GM12801 (cell line): ENCODE results near the gene GSPT1.
A peak's percentile ranks its signal among the peaks of the same experiment; 100 is the strongest.
"Not testable (repeated sequence)": the region's sequence is repeated elsewhere in the genome, so short reads cannot be mapped to it uniquely, and the experiment has no call there.

Experiments
- CTCF ChIP-seq: IDR thresholded peaks from one replicate; pipeline ENCODE4 v1.5.1; 2011; ENCODE audit warnings: control low read depth; ENCODE audit not compliant: insufficient read length; ENCODE audit errors: extremely low read depth

Gene GSPT1

GRCh38 chr16:11950388-11950787 lies 34.6 kb upstream of the GSPT1 start:
- no peak for TF ChIP-seq CTCF

GRCh38 chr16:11949527-11949926 lies 33.8 kb upstream of the GSPT1 start:
- TF ChIP-seq CTCF: peak; percentile 76

GRCh38 chr16:11948819-11949218 lies 33.1 kb upstream of the GSPT1 start:
- no peak for TF ChIP-seq CTCF

GRCh38 chr16:11946433-11946832 lies 30.7 kb upstream of the GSPT1 start:
- TF ChIP-seq CTCF: no peak

GRCh38 chr16:11941945-11942344 lies 26.2 kb upstream of the GSPT1 start, which contains the start of gene NPIPB2:
NPIPB2 (minus strand) TSS chr16:11942045; CDS start chr16:11942045, 0 bp downstream.
- TF ChIP-seq CTCF: not testable (repeated sequence)

DNA sequence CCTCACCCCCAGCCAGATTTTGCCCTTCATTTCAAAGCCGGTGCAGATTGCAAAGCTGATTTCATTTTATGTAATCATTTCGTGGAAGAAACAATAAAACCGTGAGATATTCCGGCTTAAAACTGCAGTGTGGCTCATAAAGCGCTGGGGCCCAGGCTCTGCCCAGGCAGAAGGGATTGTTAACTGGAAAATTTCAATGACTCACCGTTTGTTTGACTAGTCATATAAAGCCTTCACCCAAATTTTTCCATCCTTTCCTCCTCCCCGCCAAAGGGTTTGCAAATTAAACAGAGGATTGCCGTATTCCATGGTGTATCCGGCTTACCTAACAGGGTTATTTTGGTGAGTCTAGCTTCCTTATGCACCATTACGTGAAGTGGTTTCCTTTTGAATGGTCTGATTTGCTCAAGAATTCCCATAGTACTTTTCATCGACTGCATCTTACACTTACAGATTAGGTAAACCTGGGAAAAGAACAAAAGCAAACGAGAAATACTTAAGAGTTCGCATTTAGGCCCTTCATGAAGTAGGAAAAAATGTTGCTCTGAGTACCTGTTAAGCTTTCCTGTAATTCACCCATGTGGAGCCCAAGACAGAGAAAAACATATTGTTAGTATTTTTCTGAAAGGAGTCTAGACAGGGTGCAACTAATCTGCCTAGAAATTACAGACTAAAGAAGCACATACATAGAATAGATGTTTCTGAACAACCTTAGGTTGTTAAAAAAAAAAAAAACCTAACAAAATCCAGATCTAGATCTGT lies 949 bp upstream of the GSPT1 start:
- TF ChIP-seq CTCF: no peak

- TF ChIP-seq CTCF: no peak
Measured at GRCh38 chr16:11915114-11915643, 577 bp downstream of the GSPT1 start.
